ENCODE data around the gene ENTREP1.
"Not testable (repeated sequence)": the region's sequence is repeated elsewhere in the genome, so short reads cannot be mapped to it uniquely, and the experiment has no call there.

ENTREP1 gene

GRCh38 chr9:69400470-69400869 is 75.5 kb downstream of the ENTREP1 start:
- DNase-seq (ENCODE audit: low read depth in 1 of 2, low spot score in 1 of 2), result no peak
- Histone ChIP-seq H3K27ac (replicated peaks) (no peak overlapping the region), H3K27me3 (ENCODE audit: insufficient read depth, poor library complexity, severe bottlenecking) (no peaks in the 10 kb centered on the region), H3K4me3 (replicated peaks; ENCODE audit: insufficient read depth, low read length) (no peak overlapping the region)
- TF ChIP-seq REST (IDR thresholded peaks at IDR 0.05; ENCODE audit: insufficient replicate concordance, low read depth) (no peak), SPI1 (IDR thresholded peaks at IDR 0.05; ENCODE audit: borderline replicate concordance, low read depth) (no peak), GABPA (IDR thresholded peaks at IDR 0.05; ENCODE audit: low read depth) (no peak), POLR2AphosphoS5 (IDR thresholded peaks at IDR 0.05; ENCODE audit: low read depth) (no peak), CTCF (IDR thresholded peaks at IDR 0.05; ENCODE audit: insufficient read depth, low read length) (no peak)

DNA sequence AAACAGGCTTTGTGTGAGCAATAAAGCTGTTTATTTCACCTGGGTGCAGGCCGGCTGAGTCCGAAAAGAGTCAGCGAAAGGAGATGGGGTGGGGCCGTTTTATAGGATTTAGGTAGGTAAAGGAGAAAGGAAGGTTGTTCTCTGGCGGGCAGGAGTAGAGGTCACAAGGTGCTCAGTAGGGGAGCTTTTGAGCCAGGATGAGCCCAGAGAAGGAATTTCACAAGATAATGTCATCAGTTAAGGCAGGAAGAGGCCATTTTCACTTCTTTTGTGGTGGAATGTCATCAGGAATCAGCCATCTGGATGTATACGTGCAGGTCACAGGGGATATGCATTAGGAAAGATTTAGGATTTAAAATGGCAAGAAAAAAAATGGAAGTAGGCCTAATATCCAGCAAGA is 84.9 kb downstream of the ENTREP1 start:
- not testable (repeated sequence) for H3K4me3 ChIP-seq (replicated peaks; ENCODE audit: insufficient read depth, low read length); DNase-seq (ENCODE audit: low read depth in 1 of 2, low spot score in 1 of 2); H3K27ac ChIP-seq (replicated peaks); H3K27me3 ChIP-seq (ENCODE audit: insufficient read depth, poor library complexity, severe bottlenecking)

DNA sequence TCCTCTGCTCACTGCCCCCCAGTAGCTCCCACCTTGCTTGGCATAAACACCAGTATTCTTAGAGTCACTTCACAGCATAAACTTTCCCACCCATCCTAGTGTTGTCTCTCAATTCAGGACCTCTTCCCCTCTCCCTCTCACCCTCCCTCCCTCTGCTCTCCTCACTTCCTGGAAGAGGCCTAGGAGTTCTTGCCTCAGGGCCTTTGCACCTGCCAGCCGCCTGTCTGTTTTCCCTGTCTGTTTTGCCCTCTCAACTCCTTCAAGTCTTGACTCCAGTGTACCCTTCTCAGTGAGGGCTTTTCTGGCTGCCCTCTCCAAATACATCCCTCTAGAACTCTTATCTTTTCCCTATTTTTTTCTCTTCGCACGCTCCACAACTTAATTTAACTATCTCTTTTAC is 86.2 kb downstream of the ENTREP1 start:
- H3K27me3 ChIP-seq (ENCODE audit: insufficient read depth, poor library complexity, severe bottlenecking), result no peaks in the 10 kb centered on the region
- H3K4me3 ChIP-seq (replicated peaks; ENCODE audit: insufficient read depth, low read length), result no peak overlapping the region
- no peak for DNase-seq (ENCODE audit: low read depth in 1 of 2, low spot score in 1 of 2)
- no peak overlapping the region for H3K27ac ChIP-seq (replicated peaks)
- no peak for TF ChIP-seq CTCF (IDR thresholded peaks at IDR 0.05; ENCODE audit: insufficient read depth, low read length)
- TF ChIP-seq GABPA (IDR thresholded peaks at IDR 0.05; ENCODE audit: low read depth), result no peak
- TF ChIP-seq POLR2AphosphoS5 (IDR thresholded peaks at IDR 0.05; ENCODE audit: low read depth), result no peak
- TF ChIP-seq SPI1 (IDR thresholded peaks at IDR 0.05; ENCODE audit: borderline replicate concordance, low read depth), result no peak
- no peak for TF ChIP-seq REST (IDR thresholded peaks at IDR 0.05; ENCODE audit: insufficient replicate concordance, low read depth)

GRCh38 chr9:69411931-69412740 is 87.1 kb downstream of the ENTREP1 start:
- Histone ChIP-seq H3K4me3 (replicated peaks; ENCODE audit: insufficient read depth, low read length) (no peak overlapping the region), H3K27me3 (ENCODE audit: insufficient read depth, poor library complexity, severe bottlenecking) (no peaks in the 10 kb centered on the region), H3K27ac (replicated peaks) (no peak overlapping the region)
- no peak for DNase-seq (ENCODE audit: low read depth in 1 of 2, low spot score in 1 of 2)
- no peak for TF ChIP-seq POLR2AphosphoS5 (IDR thresholded peaks at IDR 0.05; ENCODE audit: low read depth)
- TF ChIP-seq REST (IDR thresholded peaks at IDR 0.05; ENCODE audit: insufficient replicate concordance, low read depth), result no peak
- no peak for TF ChIP-seq GABPA (IDR thresholded peaks at IDR 0.05; ENCODE audit: low read depth)
- no peak for TF ChIP-seq SPI1 (IDR thresholded peaks at IDR 0.05; ENCODE audit: borderline replicate concordance, low read depth)
- no peak for TF ChIP-seq CTCF (IDR thresholded peaks at IDR 0.05; ENCODE audit: insufficient read depth, low read length)

Measured in HL-60 (cell line).